Thyroid gland (tissue), 4 donors: Measurements from ENCODE around the gene AAGAB. TPM values are rescaled to one million over a fixed set of nuclear protein-coding genes. Genes with fewer than 3 reads are reported as not detected.
A peak's percentile ranks its signal among the peaks of the same experiment; 100 is the strongest.

Experiments used
- DNase-seq, 2 donors: peaks; one replicate each; pipeline ENCODE4 v3.0.0-alpha.2; 2019
- H3K27ac ChIP-seq, 3 donors: fragments of 200-600 bp; sonication (generic); 1 replicate in 2 of 3; 2 replicates in 1 of 3; pipeline ENCODE4 v1.5.1; 2016 to 2019; ENCODE audit warnings: mild to moderate bottlenecking in 1 of 3, moderate library complexity in 1 of 3
- H3K27me3 ChIP-seq: fragments of 200-600 bp; sonication (generic); one replicate; pipeline ENCODE4 v1.5.1; 2019
- H3K36me3 ChIP-seq, 2 donors: fragments of 200-600 bp; sonication (generic); one replicate each; pipeline ENCODE4 v1.5.1; 2016 to 2019
- H3K4me1 ChIP-seq, 2 donors: fragments of 200-600 bp; sonication (generic); one replicate each; pipeline ENCODE4 v1.5.1; 2017 to 2019
- H3K4me3 ChIP-seq, 3 donors: fragments of 200-600 bp; sonication (generic); replicated peaks in 1 of 3; 1 replicate in 2 of 3; 2 replicates in 1 of 3; pipeline ENCODE4 v1.5.1; 2016; ENCODE audit warnings: mild to moderate bottlenecking in 1 of 3
- H3K9me3 ChIP-seq: fragments of 200-600 bp; sonication (generic); one replicate; pipeline ENCODE4 v1.5.1; 2017
- POLR2A ChIP-seq, 2 donors: fragments of 450-650 bp; IDR thresholded peaks; one replicate each; pipeline ENCODE4 v1.6.1; 2017; ENCODE audit warnings: antibody characterized with exemption in 2 of 2, mild to moderate bottlenecking in 2 of 2, moderate library complexity in 1 of 2
- WGBS, 2 donors: methylation state at CpG; one replicate each; pipeline ENCODE4 v1.1.5; 2017; 5-methylcytosine and 5-hydroxymethylcytosine counted together
- intact Hi-C: fragments of 100-400 bp; cut with DNase I; formaldehyde crosslinking; loops from one replicate; pipeline ENCODE4 v1.15.1; 2023
- total RNA-seq, 4 donors: library from RNA; depleted of rRNA; stranded (reverse); fragments of >200 nt; gene quantifications; one replicate each; pipeline ENCODE4 v1.2.3, GENCODE V29; 2016
- TF ChIP-seq, protein P1 (sequence below), 6 experiments: fragments of 200-600 bp in 3 of 6; fragments of 450-650 bp in 3 of 6; sonication (generic) in 3 of 6; IDR thresholded peaks; one replicate each; pipeline ENCODE4 v1.5.1; 2016 to 2019; ENCODE audit warnings: antibody characterized with exemption in 6 of 6, mild to moderate bottlenecking in 2 of 6, inconsistent platforms in 1 of 6, moderate library complexity in 1 of 6

The AAGAB gene
- total RNA-seq, 4 donors from 2014 or later = 53.7 to 61.9 (median 54.6) TPM

DNA sequence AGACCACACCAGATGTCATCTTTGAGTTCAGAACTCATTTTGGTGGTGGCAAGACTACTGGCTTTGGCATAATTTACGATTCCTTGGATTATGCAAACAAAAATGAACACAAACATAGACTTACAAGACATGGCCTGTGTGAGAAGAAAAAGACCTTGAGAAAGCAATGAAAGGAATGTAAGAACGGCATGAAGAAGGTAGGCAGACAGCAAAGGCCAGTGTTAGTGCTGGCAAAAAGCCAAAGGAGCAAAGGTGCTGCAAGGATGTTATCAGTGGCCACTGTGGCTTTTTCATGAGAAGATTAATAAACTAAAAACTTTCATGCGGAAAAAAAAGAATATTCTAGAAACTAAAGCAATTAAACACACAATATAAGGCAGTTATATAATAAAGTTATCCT, 21.9 kb downstream of the AAGAB start:
- 81 to 83% methylated on average over 3 of the region's 3 CpGs for WGBS, 2 donors
- DNase-seq = no peak
- H3K27me3 ChIP-seq = no peaks in the 10 kb centered on the region
- H3K4me1 ChIP-seq = peaks cover 5 to 6% of the 10 kb centered on the region in 2 donors
- no peak overlapping the region for H3K27ac ChIP-seq
- H3K4me3 ChIP-seq = no peak overlapping the region
- H3K36me3 ChIP-seq = peaks cover 8 to 14% of the 10 kb centered on the region in 2 donors
- TF ChIP-seq, protein P1, sequence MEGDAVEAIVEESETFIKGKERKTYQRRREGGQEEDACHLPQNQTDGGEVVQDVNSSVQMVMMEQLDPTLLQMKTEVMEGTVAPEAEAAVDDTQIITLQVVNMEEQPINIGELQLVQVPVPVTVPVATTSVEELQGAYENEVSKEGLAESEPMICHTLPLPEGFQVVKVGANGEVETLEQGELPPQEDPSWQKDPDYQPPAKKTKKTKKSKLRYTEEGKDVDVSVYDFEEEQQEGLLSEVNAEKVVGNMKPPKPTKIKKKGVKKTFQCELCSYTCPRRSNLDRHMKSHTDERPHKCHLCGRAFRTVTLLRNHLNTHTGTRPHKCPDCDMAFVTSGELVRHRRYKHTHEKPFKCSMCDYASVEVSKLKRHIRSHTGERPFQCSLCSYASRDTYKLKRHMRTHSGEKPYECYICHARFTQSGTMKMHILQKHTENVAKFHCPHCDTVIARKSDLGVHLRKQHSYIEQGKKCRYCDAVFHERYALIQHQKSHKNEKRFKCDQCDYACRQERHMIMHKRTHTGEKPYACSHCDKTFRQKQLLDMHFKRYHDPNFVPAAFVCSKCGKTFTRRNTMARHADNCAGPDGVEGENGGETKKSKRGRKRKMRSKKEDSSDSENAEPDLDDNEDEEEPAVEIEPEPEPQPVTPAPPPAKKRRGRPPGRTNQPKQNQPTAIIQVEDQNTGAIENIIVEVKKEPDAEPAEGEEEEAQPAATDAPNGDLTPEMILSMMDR (IDR thresholded peaks at IDR 0.05) = no peak
- no peak for TF ChIP-seq POLR2A (IDR thresholded peaks at IDR 0.05)
- H3K9me3 ChIP-seq = no peaks in the 10 kb centered on the region
- intact Hi-C loops = no loop called here

DNA sequence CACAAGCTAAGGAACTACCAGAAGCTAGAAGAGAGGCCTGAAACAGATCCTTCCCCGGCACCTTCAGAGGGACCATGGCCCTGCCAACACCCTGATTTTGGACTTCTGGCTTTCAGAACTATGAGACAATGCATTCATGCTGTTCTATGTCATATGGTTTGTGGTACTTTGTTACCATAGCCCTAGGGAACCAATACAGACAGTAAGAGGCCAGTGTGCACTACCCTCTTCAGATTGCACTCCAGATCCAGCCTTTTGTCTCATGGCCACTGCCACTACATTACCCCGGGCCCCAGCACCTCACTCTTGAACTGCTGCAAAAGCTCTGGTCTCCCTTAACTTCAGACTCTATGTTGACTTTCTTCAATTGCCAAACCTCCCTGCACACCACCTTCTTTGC, 24.0 kb downstream of the AAGAB start:
- intact Hi-C loops = no loop called here
- Histone ChIP-seq H3K27me3 (no peaks in the 10 kb centered on the region), H3K4me1 (peaks cover 7 to 16% of the 10 kb centered on the region in 2 donors), H3K9me3 (no peaks in the 10 kb centered on the region), H3K27ac (no peak overlapping the region), H3K36me3 (peaks cover 8 to 14% of the 10 kb centered on the region in 2 donors), H3K4me3 (no peak overlapping the region)
- no peak for TF ChIP-seq POLR2A (IDR thresholded peaks at IDR 0.05)
- TF ChIP-seq, protein P1 (IDR thresholded peaks at IDR 0.05) = no peak
- no peak for DNase-seq
- WGBS, 2 donors = 94 to 100% methylated on average over 2 of the region's 2 CpGs

DNA sequence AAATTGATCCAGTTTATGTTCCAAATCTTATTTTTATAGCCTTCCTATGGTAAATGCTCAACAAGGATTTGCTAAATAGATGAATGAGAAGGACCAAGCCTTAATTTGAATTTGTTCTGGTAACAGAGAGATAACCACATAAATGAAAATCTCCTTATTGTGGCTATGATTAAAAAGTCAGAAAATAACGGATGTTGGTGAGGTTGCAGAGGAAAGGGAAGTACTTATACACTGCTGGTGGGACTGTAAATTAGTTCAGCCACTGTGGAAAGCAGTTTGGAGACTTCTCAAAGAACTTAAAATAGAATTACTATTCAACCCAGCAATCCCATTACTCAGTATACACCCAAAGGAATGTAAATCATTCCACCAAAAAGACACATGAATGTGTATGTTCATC, 26.2 kb downstream of the AAGAB start:
- WGBS, 2 donors = 75 to 76% methylated on average over 1 of the region's 1 CpG
- Histone ChIP-seq H3K4me3 (no peak overlapping the region), H3K4me1 (peaks cover 7 to 16% of the 10 kb centered on the region in 2 donors), H3K9me3 (no peaks in the 10 kb centered on the region), H3K27ac (peak overlapping the region in 2 of 3 donors; percentile 35 to 53), H3K36me3 (peaks cover 4 to 14% of the 10 kb centered on the region in 2 donors), H3K27me3 (no peaks in the 10 kb centered on the region)
- no peak for DNase-seq
- intact Hi-C loops = no loop called here
- TF ChIP-seq POLR2A (IDR thresholded peaks at IDR 0.05) = no peak
- TF ChIP-seq, protein P1 (IDR thresholded peaks at IDR 0.05) = no peak

DNA sequence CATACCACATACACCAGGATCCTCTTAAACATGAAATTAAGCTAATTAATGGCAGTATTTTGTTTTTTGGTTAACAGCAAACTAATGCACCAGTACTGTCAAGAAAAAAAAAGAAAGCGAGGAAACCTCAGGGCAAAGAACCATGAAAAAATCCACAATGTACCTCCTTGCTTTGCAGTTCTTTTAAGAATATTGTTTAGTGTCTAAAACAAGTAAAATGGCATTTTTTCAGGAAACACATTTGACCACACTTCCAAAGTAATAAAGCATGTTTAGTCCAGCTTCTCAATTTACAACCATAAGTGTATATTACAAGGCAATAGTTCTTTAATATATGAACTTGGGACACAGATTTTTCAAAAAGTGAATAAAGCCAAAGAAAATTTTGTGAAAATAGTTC, 26.6 kb downstream of the AAGAB start:
- H3K27me3 ChIP-seq = no peaks in the 10 kb centered on the region
- 54 to 61% methylated on average over 1 of the region's 1 CpG for WGBS, 2 donors
- peaks cover 8 to 17% of the 10 kb centered on the region in 2 donors for H3K4me1 ChIP-seq
- H3K9me3 ChIP-seq = no peaks in the 10 kb centered on the region
- H3K4me3 ChIP-seq = no peak overlapping the region
- peak overlapping the region in 2 of 3 donors; percentile 35 to 53 for H3K27ac ChIP-seq
- no peak for DNase-seq
- no peak for TF ChIP-seq POLR2A (IDR thresholded peaks at IDR 0.05)
- TF ChIP-seq, protein P1 (IDR thresholded peaks at IDR 0.05) = no peak
- intact Hi-C loops = no loop called here
- peaks cover 3 to 14% of the 10 kb centered on the region in 2 donors for H3K36me3 ChIP-seq

DNA sequence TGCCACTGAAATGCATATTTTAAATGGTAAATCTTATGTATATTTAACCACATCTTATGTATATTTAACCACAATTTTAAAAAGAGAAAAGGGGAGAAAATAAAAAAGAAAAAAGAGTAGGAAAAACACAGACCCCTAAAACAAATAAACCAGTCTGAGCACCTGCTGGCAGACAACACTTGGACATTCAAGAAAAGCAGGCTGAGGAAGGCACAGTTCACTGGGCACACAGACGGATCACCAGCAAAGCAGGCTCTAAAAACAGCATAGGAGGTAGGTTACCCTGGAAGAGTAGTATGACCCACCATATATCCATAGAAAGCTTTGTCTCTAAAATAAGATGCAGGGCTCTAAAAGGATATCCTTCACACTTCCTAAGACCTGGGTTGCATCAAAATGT, 27.0 kb downstream of the AAGAB start:
- peak overlapping the region; percentile 9 to 53 (median 35) for H3K27ac ChIP-seq
- intact Hi-C loops = no loop called here
- no peak for TF ChIP-seq POLR2A (IDR thresholded peaks at IDR 0.05)
- TF ChIP-seq, protein P1 (IDR thresholded peaks at IDR 0.05) = peak in 1 of 6 experiments; percentile 18
- WGBS, 2 donors = 35 to 37% methylated on average over 1 of the region's 1 CpG
- H3K27me3 ChIP-seq = no peaks in the 10 kb centered on the region
- peaks cover 3 to 14% of the 10 kb centered on the region in 2 donors for H3K36me3 ChIP-seq
- H3K9me3 ChIP-seq = no peaks in the 10 kb centered on the region
- H3K4me1 ChIP-seq = peaks cover 13 to 21% of the 10 kb centered on the region in 2 donors
- no peak overlapping the region for H3K4me3 ChIP-seq
- DNase-seq = peak; percentile 67 to 72
